Right lung (tissue), 5 donors: Measurements from ENCODE around the gene KCNQ1OT1. TPM values are rescaled to one million over a fixed set of nuclear protein-coding genes. Genes with fewer than 3 reads are reported as not detected.
A peak's percentile ranks its signal among the peaks of the same experiment; 100 is the strongest.

Source experiments
- DNase-seq, 2 donors: peaks; one replicate each; pipeline ENCODE4 v3.0.0-alpha.2; 2013
- polyA plus RNA-seq, 5 donors: library from polyadenylated mRNA; unstranded; fragments of 120-200 nt; gene quantifications; one replicate each; pipeline versions ENCODE4 v1.2.1 to v1.2.3, GENCODE V29; 2013; ENCODE audit warnings: inconsistent platforms in 1 of 5, low replicate concordance in 1 of 5; ENCODE audit not compliant: insufficient read length in 5 of 5, insufficient read depth in 1 of 5

The KCNQ1OT1 gene
- polyA plus RNA-seq, 5 donors, result 1.3 to 3.1 (median 2.5) TPM

DNA sequence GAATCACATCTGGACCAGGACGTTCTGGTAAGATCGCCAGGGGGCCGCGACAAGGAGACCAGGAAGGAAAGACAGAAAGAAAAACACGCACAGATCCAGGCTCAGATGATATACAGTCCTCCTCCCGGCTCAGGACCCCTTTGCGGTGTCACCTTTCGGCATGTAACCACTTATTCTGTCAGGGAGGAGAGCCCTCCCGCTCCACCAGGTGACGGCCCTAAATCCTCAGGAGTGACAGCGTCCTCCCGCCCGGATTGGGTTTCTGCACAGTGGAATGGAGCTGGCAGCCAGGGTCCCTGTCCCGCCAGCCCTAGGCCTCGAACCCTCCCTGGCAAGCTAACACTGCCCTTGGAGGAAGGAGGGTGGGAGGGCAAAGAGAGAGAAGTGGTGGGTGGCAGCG is 24.3 kb upstream of the KCNQ1OT1 start:
- no peak for DNase-seq

DNA sequence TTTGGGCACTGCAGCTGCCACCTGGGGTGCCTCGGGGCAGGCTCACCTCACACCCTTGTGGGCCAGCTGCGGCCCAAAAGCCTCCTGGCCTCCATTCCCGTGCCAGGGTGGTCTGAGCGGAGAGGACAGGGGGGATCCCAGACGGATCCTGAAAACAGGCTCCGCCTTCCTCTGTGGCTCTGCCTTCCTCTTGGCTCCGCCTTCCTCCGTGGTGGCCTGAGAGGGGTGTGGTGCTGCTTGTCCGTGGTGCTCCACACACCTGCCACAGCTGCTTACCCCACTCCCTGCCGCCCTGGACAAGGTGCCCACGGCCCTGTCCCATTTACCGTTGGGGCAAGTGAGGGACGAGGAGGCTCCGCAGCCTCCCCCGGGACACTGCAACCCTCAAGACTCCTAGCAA is 23.2 kb upstream of the KCNQ1OT1 start:
- no peak for DNase-seq

DNA sequence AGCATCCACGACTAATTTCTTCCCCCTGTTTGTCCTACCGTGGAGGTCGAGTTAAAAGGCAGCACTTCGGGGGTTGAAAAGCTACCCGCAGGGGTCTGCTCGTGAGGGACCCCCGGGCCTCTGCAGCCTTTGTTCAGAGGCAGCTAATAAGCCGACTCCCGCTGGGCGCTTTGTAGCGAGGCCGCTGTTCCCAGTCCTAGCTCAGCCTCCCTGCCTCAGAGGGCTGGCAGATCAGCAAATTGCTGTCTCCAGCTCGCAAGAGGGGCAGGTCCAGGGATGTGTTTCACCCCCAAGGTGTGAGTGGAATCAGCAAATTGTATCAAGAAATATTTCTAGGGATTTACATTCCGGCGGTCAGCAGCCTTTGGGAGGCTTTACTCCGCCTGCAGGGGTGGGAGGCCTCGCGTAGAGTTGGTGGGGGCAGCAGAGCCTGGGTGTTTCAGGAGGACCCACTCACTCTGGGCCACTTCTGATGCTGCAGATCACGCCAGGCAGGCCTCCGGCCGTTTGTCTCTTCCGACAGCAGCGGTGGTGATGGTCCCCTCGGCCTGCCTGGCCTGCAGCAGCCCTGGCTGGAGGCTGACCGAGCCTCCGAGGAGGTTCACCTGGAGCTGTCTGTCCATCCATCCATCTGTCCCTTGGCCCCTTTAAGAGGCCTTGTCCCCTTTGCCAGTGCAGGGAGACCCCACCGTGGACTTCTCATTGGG is 21.6 kb upstream of the KCNQ1OT1 start:
- no peak for DNase-seq

DNA sequence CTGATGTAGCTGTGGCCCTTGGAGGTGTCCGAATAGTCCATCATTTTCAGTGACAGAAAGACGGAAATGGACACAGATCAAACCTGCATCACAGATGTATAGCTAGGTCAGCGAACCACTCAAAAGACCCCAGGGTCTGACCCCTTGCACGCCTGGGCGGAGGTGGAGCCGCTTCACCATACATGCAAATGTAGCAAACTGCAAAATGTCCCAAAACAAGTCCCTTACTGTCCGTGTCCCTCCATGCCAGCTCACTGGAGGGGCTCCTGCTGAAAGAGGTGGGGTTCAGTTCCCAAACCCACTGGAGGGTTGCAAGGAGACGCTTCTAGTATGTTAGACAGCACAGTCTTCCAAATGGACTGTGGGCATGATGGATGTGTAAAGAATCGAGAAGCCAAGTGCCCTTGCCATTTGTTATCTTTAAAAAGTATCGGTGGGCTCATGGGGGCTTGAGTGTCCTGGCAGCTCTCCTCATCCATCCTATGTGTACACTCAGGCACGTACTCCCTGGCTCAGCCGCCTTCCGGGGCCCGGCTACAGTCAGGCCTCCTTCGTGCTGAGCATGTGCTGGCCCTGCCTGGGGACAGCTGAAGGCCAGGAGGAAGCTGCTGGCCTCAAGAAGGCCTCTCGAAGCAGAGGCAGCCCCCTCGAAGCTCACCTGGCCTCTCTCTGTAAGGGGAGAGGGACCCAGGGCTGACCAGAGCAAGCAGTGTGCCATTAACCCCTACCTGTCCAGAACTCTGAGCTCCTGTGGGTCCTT is 20.2 kb upstream of the KCNQ1OT1 start:
- no peak for DNase-seq

DNA sequence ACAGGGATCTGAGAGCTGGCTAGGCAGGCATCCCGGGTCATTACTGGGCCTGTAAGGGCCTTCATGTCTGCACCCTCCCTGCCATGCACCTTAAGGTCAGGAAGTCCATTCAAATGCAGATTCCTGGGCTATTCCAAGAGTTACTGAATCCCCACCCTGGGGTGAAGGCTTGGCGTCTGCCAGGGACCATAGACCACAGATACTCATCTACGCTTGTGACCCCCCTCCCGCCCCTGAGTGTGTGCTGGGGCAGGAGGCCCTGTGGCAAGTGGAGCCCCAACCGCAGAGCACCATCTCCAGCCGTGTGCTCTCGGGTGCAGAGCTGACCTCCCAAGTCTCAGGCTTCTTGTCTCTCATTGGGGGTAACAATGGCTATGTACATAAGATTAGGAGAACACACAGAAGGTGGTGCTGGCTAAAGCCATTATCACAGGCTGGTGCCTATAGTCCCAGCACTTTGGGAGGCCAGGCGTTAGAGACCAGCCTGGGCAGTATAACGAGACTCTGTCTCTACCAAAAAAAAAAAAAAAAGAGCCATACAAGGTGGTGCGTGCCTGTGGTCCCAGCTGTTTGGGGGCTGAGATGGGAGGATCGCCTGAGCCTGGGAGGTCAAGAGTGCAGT is 19.1 kb upstream of the KCNQ1OT1 start:
- DNase-seq, result no peak

DNA sequence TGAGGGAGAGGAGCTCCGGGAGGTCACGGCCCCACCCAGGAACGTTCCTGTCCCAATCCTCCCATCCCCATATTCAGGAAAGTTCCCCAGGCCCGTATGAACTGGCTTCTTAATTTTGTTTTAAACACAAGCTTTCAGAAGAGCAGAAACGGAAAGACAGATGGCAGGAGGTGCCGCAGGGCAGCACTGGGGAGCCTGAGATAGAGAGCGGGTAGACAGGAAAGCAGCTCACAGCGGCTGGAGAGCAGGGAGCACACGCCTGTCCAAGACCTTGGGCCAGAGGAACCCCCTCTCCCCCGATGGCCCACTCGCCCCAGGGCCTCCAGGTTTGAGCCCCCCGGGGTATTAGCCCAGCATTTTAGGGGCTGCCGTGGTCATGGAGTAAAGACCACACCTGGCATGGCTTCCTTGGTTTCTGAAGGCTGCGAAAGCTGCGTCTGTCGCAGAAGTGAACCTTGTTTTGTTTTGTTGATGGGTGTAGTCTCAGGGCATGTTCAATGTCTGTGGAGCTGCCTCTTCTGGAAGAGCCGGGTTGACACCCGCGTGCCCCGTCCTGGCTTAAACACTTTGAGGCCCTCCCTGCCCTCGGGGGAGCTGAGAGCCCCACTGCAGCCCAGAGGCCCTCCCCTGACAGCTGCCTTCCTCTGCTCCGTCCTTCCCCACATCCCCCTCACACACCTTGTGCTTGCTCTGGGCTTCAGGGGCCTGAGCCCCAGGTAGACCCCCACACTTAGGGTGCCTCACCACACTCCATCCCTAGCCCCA is 17.9 kb upstream of the KCNQ1OT1 start:
- DNase-seq, result no peak

DNA sequence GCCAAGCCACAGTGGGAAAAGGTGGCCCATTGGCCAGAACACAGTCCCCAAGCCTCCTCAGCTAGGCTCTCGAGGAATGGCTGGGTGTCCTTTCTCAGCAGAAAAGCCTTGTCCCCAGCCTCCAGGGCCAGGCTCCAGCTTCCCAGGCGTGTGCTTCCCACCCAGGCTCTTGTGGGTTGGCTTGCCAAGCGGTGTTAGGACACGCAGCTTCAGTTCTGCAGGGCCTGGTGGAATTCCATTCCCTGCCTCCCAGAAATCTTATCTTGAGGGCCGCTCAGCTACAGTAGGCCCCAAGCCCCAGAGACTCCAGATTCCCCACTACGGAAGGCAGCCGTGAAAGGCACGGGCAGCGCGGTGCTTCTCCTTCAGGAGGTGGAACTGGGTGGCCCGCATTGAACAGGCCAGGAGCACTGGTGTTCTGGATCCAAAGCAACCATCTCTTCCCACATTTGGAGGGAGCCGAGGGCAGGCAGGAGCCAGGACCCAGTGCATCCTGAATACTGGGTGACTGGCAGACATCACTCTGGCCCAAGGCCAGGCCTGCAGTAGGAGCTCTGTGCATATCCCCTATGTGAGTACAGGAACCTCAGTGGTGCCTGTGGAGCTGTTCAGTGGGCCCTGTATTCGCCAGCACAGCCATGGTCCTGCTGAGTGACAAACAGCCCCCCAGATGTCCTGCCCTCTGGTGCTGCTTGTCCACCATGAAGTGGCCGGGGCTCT is 16.7 kb upstream of the KCNQ1OT1 start:
- DNase-seq, result no peak

DNA sequence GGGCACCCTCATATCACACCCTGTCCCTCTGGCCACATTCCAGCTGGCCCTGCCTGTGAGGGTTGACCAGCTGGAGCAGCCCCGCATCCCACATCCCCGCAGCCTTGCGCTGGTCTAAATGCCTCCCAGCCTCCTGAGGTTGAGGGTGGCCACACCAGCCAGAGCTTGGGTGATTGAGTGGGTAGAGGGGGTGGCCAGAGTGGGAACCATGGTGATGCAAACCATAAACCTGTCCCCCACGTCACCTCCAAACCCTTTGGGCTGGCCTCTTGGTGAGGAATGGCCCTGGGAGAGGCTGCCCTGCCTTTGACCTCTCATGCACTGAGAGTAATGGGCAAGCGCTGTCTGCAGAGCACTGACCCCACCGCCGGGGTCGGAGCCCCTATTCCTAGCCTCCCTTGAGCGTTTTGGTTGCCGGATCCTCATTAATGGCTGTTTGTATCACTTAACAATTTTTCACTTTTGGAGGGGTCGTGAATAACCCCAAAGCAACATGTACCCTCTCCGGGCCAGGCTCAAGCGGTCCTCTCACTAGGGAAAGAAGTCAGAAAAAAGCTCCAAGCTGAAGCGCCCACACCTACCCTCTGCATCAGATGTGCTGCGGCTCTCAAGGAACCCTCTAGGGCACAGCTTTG is 16.0 kb upstream of the KCNQ1OT1 start:
- no peak for DNase-seq

DNA sequence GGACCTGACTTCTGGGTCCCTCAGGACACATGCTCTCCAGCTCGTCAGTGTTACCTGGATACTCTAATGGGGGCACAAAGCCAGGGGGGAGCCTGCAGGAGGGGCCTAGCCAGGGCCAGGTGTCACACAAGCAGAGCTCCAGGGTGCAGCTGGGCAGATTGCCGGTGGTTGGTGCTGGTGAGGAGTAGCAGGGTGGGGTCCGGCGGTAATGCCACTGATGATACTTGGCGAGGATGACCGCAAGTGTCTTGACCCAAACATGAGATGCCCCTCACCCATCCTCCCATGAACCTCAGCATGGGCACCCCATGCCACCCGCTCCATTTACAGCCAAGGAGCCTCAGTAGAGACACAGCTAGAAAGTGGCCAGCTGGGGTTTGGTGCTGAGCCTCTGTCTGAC is 15.1 kb upstream of the KCNQ1OT1 start:
- no peak for DNase-seq

DNA sequence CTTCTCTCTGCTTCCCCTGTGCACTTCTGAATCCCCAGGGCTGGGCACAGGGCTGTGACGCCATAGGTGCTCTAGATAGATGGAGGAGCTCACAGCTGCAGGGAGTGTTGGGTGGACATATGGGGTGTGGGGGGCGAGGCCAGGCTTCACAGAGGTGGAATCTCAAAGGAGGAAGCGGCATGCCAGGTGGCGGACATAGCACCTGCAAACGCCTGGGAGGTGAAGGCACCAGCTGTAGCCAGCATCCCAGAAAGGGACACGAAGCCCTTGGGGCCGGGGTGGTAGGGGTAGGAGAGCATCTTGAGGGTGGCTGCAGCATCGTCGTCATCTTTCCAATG is 14.6 kb upstream of the KCNQ1OT1 start:
- no peak for DNase-seq

DNA sequence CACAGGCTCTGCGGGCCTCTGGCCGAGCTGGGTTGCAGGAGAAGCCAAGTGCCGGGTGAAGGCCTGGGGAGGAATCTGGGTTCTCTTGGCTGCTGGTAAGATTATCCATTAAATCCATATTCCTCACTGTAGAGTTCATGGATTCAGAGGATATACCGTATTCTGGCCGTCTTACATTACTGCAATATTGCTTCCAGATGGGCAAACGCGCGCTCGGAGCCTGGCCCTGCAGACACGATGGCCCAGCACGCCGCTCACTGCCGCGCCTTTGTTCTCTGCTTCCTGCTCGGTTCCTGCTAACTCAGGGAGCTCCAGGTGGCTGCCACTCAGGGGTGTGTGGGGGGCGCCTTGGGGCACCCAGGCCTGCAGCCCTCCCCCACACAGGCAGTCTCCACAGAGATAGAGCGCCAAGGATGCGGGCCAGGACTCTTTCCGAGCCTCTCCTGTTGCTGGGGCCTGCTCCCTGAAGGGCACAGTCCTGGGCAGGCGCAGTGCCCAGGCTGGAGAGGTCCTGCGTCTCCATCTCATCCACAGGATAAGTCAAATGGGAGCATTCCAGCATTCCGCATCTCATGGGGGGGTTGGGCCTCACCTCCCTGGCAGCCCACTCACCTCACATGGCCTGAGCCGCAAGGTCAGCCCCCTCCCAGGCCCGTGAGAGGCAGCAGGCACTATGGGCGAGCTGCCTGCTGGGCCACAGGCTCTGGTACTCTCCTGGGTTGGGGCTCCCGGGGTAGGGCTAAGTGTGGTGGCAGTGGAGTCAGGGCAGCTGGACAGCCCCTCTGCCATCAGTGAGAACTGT is 14.1 kb upstream of the KCNQ1OT1 start:
- no peak for DNase-seq

DNA sequence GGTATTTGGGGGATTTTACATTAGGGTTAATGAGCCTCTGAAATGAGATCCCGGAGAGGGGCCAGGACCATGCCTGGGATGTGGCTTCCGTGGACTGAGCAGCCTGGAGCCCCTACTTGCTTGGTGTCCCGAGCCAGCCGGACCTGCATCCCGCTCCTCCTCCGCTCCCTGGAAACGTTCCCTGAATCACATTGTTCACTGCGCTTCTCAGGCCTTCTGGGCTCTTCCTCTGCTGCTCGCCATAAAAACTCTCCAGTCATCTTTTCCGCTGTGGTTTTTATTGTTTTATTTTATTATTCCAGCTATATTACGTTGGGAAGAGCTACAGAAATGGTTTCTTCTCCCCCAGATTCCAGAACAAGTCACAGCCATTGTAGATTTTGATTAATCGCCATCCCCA is 13.3 kb upstream of the KCNQ1OT1 start:
- DNase-seq, result no peak

DNA sequence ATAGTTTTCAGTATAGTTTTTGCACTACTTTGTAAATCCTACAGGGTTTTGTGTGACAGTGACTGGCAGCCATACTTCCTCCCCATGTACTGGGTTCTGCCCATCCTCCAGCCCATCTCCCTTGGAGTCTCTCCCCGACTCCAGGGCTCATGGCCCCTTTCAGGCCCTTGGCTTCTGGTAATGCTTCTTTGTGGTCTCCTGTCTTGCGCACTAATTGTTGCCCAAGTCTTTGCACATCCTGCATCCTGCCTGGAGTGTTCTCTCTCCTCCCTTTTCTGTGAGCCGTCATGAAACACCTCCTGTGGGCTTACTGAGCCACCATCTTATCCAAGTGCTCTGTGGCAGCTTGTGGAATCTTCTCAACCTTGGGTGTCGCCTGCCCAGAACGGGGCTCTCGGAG is 11.4 kb upstream of the KCNQ1OT1 start:
- DNase-seq, result no peak

DNA sequence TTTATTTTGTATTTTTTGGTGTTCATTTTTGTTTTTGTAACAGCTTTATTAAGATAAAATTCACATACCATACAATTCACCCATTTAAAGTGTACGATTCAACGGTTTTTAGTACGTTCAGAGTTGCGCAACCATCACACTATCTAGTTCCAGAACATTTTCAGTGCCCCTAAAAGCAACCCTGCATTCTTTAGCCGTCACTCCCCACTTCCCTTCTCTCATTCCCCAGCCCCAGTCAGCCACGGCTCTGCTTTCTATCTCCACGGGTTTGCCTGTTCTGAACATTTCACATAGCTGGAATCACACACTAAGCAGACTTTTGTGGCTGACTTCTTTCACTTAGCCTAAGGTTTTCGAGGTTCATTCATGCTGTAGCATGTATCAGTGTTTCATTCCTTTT is 9.6 kb upstream of the KCNQ1OT1 start:
- peak in 1 of 2 donors; percentile 56 for DNase-seq

DNA sequence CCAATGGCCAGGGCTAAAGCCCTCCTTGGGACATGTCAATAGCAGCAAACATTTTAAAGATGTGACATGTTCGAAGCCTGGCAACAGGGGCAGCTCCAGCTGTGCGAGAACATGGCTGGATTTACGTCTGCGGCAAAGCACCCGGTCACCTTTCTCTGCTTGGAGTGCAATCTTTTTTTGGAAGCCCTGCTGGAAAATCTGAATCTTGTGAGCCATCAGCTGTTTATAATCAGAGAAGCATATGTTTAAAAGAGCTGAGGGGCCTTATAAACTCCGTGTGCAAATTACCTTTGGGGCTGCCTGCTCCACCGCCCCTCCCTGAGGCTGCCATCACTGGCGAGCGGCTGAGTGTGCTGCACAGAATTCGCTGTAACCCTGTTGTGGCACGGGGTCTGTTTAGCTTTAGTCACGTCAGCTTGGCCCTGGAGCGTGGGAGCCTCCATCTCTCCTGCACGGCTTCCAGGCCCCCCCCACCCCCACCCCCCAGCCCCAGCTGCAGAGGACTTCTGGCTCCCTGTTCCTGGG is 9.0 kb upstream of the KCNQ1OT1 start:
- peak in 1 of 2 donors; percentile 60 for DNase-seq

DNA sequence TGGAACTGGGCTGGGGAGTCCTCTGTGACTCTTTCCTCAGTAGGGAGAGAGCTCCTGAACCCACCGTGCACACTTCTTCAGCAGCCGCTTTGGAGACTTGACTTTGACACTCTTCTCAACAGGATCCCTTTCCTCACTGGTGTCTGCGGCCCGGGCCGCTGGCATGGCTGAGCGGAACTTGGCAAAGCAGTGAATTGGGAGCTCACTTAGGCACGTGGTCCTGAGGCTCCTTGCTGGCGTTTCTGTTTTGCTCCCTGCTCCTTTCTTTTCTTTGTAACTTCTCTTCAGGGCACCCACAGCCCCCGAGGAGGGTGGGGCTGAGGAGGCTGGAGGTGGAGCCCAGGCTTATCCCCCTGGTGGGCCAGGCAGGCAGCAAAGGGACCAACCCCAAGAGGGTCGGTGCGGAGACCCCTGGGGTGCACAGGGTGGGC is 8.4 kb upstream of the KCNQ1OT1 start:
- peak in 1 of 2 donors; percentile 50 for DNase-seq

DNA sequence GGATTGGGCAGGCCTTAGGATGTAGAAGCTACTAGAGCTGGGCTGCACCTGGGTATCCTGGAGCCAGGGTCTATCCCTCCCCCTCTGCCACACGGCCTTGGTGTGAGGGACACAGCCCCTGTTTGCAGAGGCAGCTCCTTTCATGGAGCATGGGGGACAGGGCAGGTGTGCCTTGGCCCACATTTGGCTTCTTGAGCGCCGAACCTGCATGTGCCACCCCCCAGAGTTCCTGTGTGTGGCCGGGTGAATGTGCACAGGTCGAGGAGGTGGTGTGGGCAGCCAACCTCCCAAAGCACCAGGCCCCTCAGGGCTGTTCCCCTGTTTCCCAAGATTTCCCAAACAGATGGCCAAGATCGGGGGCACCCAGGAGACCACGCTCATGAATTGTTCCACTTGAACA is 7.9 kb upstream of the KCNQ1OT1 start:
- DNase-seq, result no peak

DNA sequence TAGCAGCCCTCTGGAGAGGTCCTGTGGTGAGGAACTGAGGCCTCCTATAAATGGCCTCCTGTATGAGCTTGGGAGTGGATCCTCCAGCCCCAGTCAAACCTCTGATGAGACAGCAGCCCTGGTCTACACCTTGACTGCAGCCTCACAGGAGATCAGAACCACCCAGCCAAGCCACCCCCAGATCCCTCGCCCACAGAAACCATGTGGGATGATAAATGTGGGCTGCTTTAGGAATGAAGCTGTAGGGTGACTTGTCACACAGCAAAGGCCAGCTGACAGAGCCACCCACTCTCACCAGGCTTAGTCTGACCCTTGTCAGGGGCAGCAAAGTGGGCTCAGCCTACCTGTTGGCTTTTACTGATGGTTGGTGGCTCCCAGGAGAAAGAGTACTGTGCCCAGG is 6.5 kb upstream of the KCNQ1OT1 start:
- DNase-seq, result no peak

DNA sequence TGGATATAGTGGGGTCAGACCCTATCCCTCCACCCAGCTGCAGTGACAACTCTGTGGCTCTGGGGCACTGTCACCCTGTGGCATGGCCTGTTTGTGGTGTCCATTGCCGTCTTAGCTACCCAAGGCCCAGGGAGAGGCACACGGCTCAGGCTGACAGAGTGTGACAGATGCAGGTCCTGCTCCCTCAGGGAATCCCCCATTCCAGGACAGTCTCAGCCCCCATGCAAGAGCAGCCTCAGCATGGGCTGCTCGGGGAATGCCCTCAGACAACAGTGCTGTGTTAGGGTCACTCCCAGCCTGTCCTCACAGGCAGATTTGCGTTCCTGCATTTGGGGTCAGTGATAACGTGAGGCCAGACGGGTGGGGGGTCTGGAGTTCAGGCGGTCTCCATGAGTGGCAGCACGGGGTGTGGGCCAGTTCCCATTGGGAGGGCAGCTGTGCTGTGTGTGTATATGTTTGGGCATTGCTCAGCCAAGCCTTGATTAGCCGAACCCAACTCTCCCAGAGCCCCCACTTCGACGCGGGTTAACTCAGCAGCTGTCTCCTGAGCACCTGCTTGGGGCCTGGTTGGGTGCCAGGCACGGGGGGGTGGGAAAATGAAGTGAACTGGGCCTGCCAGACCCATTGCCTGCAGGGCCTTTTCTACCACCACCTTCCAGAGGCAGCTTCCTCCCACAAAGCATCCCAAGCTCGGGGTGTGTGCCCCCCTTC is 5.3 kb upstream of the KCNQ1OT1 start:
- DNase-seq, result no peak
